HG02943 (cell line): ENCODE measurements around the gene TBCEL.

Experiments used
- ATAC-seq: cut with Tn5 transposase; IDR thresholded peaks from one replicate; pipeline ENCODE4 v1.9.1; 2021; ENCODE audit warnings: mild to moderate bottlenecking, low read depth, moderate library complexity; ENCODE audit not compliant: unreplicated experiment

Gene TBCEL

DNA sequence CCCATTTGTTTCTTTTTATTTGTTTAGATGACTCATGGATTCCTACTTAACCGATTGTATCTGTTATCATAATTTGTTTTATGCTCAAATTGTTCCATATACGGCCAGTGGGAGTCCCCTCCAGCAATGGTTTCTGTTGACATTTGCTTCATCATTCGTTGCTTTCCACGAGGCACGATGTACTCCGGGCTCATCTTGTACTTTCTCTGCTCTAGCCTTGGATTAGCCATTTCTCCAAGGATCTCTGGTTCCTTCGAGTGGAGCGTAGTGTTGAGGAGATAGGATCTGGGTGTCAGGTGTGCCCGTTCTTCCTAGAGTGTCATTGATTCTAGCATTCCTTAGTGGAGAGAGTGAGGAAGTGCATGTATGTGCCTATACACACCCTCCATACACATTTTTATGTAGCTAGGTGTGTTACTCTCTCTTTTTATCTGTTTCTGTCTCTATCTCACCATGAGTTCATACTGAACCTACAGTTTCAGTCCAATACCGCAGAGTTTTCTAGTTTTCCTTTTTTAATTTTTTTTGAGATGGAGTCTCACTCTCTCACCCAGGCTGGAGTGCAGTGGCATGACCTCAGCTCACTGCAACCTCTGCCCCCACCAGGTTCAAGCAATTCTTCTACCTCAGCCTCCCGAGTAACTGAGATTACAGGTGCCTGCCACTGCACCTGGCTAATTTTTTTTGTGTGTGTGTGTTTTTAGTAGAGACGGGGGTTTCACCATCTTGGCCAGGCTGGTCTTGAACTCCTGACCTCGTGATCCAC, 108.5 kb downstream of the TBCEL start:
- ATAC-seq: no peak

DNA sequence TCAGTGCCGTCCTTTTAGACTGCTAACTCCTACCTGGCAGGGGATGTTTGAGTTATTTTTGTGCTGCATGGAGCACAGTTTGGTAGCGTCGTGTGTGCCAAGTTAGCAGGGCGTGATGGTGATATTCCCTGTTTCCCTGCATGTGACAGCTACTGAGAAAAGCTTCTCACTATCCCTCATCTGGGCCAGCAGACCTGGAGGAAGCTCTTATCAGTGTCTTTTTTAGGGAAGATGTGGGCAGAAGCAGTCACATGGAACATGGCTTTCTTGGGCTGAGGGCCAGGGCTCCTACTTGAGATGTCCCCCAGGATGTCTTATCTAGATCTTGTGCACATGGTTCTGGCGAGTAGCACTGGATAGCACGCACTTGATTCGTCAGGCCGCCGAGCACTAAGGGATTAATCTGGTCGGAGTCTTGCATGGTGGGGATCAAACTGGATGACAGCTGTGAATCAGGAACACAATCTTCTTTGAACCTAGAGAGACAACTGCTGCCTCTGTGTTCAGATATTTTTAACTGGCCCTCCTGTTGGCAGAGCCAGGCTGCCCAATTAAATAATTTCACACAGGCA, 110.9 kb downstream of the TBCEL start:
- no peak for ATAC-seq

DNA sequence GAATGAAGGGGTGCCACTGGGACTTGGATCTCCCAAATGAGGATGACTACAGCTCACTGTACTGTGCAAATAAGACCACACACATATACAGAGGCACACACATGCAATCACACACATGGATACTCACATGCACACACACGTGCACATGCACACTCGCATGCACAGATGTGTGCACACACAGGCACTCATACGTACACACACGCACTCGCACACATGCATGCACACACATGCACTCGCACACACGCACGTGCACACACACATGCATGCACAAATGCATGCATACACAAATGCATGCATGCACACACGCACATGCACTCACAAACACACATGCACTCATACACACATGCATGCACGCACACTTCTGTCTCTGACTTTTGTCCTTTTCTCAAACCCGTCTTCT, 113.1 kb downstream of the TBCEL start:
- no peak for ATAC-seq

DNA sequence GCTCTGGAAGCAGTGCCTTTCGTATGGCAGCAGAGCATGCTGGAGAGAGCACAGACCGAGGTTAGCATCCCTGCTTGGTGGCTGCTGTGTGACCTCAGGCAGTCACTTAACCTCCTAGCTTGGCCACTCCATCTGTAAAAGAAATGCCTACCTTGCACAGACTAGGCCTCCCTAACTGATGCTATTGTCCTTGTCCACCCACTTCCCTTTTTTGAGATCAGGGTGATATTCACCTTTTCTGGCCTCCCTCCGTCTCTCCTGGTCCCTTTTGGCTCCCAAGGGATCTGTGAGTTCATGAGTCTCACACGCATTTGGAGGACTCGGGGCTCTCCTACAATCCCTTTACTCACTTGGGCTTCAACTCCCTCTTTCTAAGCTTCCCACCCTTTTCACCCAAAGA, 114.4 kb downstream of the TBCEL start:
- ATAC-seq: no peak

DNA sequence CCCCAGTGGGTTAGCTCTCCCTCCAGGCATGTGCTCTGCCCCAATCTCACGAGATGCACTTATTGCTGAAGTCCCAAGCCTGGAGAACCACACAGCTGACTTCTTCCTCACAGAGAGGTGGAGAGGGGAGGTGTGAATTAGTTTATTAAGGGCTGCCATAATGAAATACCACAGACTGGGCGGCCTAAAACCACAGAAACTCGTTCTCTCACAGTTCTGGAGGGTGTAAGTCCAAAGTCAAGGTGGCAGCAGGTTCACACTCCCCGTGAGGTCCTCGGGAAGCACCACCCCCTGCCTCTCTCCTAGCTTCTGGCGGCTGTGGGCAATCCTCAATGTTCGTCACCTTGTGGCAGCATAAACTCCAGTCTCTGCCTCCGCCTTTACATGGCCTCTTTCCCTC, 116.5 kb downstream of the TBCEL start:
- ATAC-seq: no peak
